H9 (cell line): ENCODE results near the gene SV2A. TPM values are rescaled to one million over a fixed set of nuclear protein-coding genes. Genes with fewer than 3 reads are reported as not detected.
A peak's percentile ranks its signal among the peaks of the same experiment; 100 is the strongest.

Experiments used
- DNase-seq: peaks from one replicate; pipeline ENCODE4 v3.0.0-alpha.2; 2017
- H2AFZ ChIP-seq: one replicate; pipeline ENCODE4 v1.6.1; 2013; ENCODE audit warnings: mild to moderate bottlenecking, low read length, control low read depth, moderate library complexity
- H2AK5ac ChIP-seq: 2 replicates; pipeline ENCODE4 v1.6.1; 2013; ENCODE audit warnings: low read length, control low read depth, mixed read lengths; ENCODE audit not compliant: insufficient read length
- H2BK120ac ChIP-seq: one replicate; pipeline ENCODE4 v1.6.1; 2013; ENCODE audit warnings: low read depth, mild to moderate bottlenecking, low read length, control low read depth, inconsistent platforms; ENCODE audit not compliant: poor library complexity, severe bottlenecking
- H2BK12ac ChIP-seq: 2 replicates; pipeline ENCODE4 v1.6.1; 2013; ENCODE audit warnings: low read length, control low read depth, mixed read lengths, low read depth; ENCODE audit not compliant: insufficient read length
- H2BK15ac ChIP-seq: 2 replicates; pipeline ENCODE4 v1.6.1; 2013; ENCODE audit warnings: low read depth, low read length, control low read depth
- H2BK20ac ChIP-seq: one replicate; pipeline ENCODE4 v1.6.1; 2013; ENCODE audit warnings: low read depth, mild to moderate bottlenecking, low read length, control low read depth, inconsistent platforms; ENCODE audit not compliant: poor library complexity, severe bottlenecking
- H2BK5ac ChIP-seq: 2 replicates; pipeline ENCODE4 v1.6.1; 2013; ENCODE audit warnings: low read length, control low read depth, mixed read lengths; ENCODE audit not compliant: insufficient read length
- H3K14ac ChIP-seq: 2 replicates; pipeline ENCODE4 v1.6.1; 2013; ENCODE audit warnings: low read length, control low read depth; ENCODE audit not compliant: insufficient read depth
- H3K18ac ChIP-seq: 2 replicates; pipeline ENCODE4 v1.6.1; 2013; ENCODE audit warnings: low read depth, mild to moderate bottlenecking, mixed read lengths, low read length, control low read depth; ENCODE audit not compliant: insufficient read length
- H3K23ac ChIP-seq: 2 replicates; pipeline ENCODE4 v1.6.1; 2013; ENCODE audit warnings: low read length, control low read depth, mixed read lengths, low read depth; ENCODE audit not compliant: insufficient read length
- H3K23me2 ChIP-seq: 2 replicates; pipeline ENCODE4 v1.6.1; 2013; ENCODE audit warnings: low read depth, mild to moderate bottlenecking, mixed read lengths, low read length, control low read depth; ENCODE audit not compliant: insufficient read length, poor library complexity, severe bottlenecking
- H3K27ac ChIP-seq: 2 replicates; pipeline ENCODE4 v1.5.1; 2013; ENCODE audit warnings: low read length, control low read depth, mixed read lengths, low read depth; ENCODE audit not compliant: insufficient read length
- H3K27me3 ChIP-seq: 2 replicates; pipeline ENCODE4 v1.6.1; 2013; ENCODE audit warnings: low read length, control low read depth, inconsistent platforms; ENCODE audit not compliant: insufficient read depth
- H3K4ac ChIP-seq: 2 replicates; pipeline ENCODE4 v1.6.1; 2013; ENCODE audit warnings: low read depth, mild to moderate bottlenecking, control low read depth, inconsistent platforms, low read length, moderate library complexity
- H3K4me1 ChIP-seq: 2 replicates; pipeline ENCODE4 v1.6.1; 2013; ENCODE audit warnings: low read length, control low read depth, inconsistent platforms; ENCODE audit not compliant: insufficient read depth
- H3K4me2 ChIP-seq: 2 replicates; pipeline ENCODE4 v1.6.1; 2013; ENCODE audit warnings: low read length, control low read depth, mixed read lengths; ENCODE audit not compliant: insufficient read length, insufficient read depth
- H3K56ac ChIP-seq: 2 replicates; pipeline ENCODE4 v1.6.1; 2013; ENCODE audit warnings: low read depth, mild to moderate bottlenecking, mixed read lengths, low read length, control low read depth; ENCODE audit not compliant: insufficient read length
- H3K79me1 ChIP-seq: 2 replicates; pipeline ENCODE4 v1.6.1; 2013; ENCODE audit warnings: low read depth, mild to moderate bottlenecking, moderate library complexity, low read length, control low read depth, inconsistent platforms; ENCODE audit not compliant: insufficient read depth, poor library complexity, severe bottlenecking
- H3K79me2 ChIP-seq: 2 replicates; pipeline ENCODE4 v1.6.1; 2013; ENCODE audit warnings: low read length, control low read depth, inconsistent platforms; ENCODE audit not compliant: insufficient read depth
- H3K9ac ChIP-seq: 2 replicates; pipeline ENCODE4 v1.6.1; 2013; ENCODE audit warnings: low read length, control low read depth, mixed read lengths; ENCODE audit not compliant: insufficient read length; ENCODE audit errors: extremely low read depth
- H3K9me3 ChIP-seq: one replicate; pipeline ENCODE4 v1.6.1; 2013; ENCODE audit warnings: low read depth, low read length, inconsistent platforms; ENCODE audit not compliant: control insufficient read depth
- H3T11ph ChIP-seq: one replicate; pipeline ENCODE4 v1.6.1; 2013; ENCODE audit warnings: mild to moderate bottlenecking, low read length, control low read depth, inconsistent platforms
- H4K20me1 ChIP-seq: one replicate; pipeline ENCODE4 v1.6.1; 2013; ENCODE audit not compliant: control insufficient read depth, insufficient read length, insufficient read depth
- H4K5ac ChIP-seq: 2 replicates; pipeline ENCODE4 v1.6.1; 2013; ENCODE audit warnings: low read depth, mild to moderate bottlenecking, mixed read lengths, low read length, control low read depth; ENCODE audit not compliant: insufficient read length
- H4K8ac ChIP-seq: replicated peaks from 2 replicates; pipeline ENCODE4 v1.6.1; 2013; ENCODE audit warnings: low read length, control low read depth, mixed read lengths, low read depth; ENCODE audit not compliant: insufficient read length
- H4K91ac ChIP-seq: 2 replicates; pipeline ENCODE4 v1.6.1; 2013; ENCODE audit warnings: low read depth, mild to moderate bottlenecking, moderate library complexity, mixed read lengths, low read length, control low read depth; ENCODE audit not compliant: insufficient read length
- H3K27ac Mint-ChIP-seq, 3 experiments: 2 replicates in 2 of 3; 3 replicates in 1 of 3; pipeline ENCODE4 v1.8.0; 2020 to 2021; ENCODE audit warnings: mixed read lengths in 3 of 3, mild to moderate bottlenecking in 1 of 3, moderate library complexity in 1 of 3
- H3K27me3 Mint-ChIP-seq: 2 replicates; pipeline ENCODE4 v1.8.0; 2021; ENCODE audit warnings: low read depth, mild to moderate bottlenecking, moderate library complexity, mixed read lengths
- H3K36me3 Mint-ChIP-seq, 3 experiments: 2 replicates in 2 of 3; 3 replicates in 1 of 3; pipeline ENCODE4 v1.8.0; 2020 to 2021; ENCODE audit warnings: low read depth in 3 of 3, mixed read lengths in 3 of 3; ENCODE audit not compliant: insufficient read depth in 1 of 3
- H3K4me1 Mint-ChIP-seq, 2 experiments: 2 replicates each; pipeline ENCODE4 v1.8.0; 2020; ENCODE audit warnings: mixed read lengths in 2 of 2
- H3K4me3 Mint-ChIP-seq, 2 experiments: 2 replicates in 1 of 2; 3 replicates in 1 of 2; pipeline ENCODE4 v1.8.0; 2020 to 2021; ENCODE audit warnings: mild to moderate bottlenecking in 2 of 2, mixed read lengths in 2 of 2, moderate library complexity in 1 of 2
- H3K9me3 Mint-ChIP-seq, 2 experiments: 2 replicates in 1 of 2; 3 replicates in 1 of 2; pipeline ENCODE4 v1.8.0; 2020; ENCODE audit warnings: mild to moderate bottlenecking in 2 of 2, mixed read lengths in 2 of 2, moderate library complexity in 1 of 2
- CTCF ChIP-seq: fragments of 200-600 bp; sonication (generic); conservative IDR thresholded peaks from 3 replicates; pipeline ENCODE4 v1.8.0; 2021; ENCODE audit warnings: antibody characterized with exemption, mild to moderate bottlenecking
- total RNA-seq: library from RNA; stranded (reverse); gene quantifications from 2 replicates; pipeline ENCODE4 v1.2.1, GENCODE V29; 2021

SV2A gene
- total RNA-seq, 1 experiment from 2014 or later = 42.4 TPM

GRCh38 chr1:149937759-149938158 is 20.1 kb upstream of the SV2A start:
- Histone ChIP-seq H3K18ac (no peak overlapping the region), H3K9me3 (no peaks in the 10 kb centered on the region), H3K79me2 (no peaks in the 10 kb centered on the region), H3K23ac (no peak overlapping the region), H3K14ac (no peak overlapping the region), H2BK20ac (no peak overlapping the region), H3K79me1 (no peaks in the 10 kb centered on the region), H2AK5ac (no peak overlapping the region), H2AFZ (no peak overlapping the region), H4K5ac (no peak overlapping the region), H3K4ac (no peak overlapping the region), H4K20me1 (no peaks in the 10 kb centered on the region), H2BK12ac (peak overlapping the region; percentile 78), H2BK5ac (no peak overlapping the region), H4K8ac (no peak overlapping the region), H3K27ac (no peak overlapping the region), H3K56ac (no peak overlapping the region), H4K91ac (no peak overlapping the region), H3K27me3 (no peaks in the 10 kb centered on the region), H3T11ph (no peak overlapping the region), H3K4me2 (peak overlapping the region; percentile 80), H2BK15ac (no peak overlapping the region), H2BK120ac (no peak overlapping the region), H3K9ac (no peak overlapping the region), H3K23me2 (peaks cover 14% of the 10 kb centered on the region), H3K4me1 (peaks cover 20% of the 10 kb centered on the region; the same call in 1 of the 2 replicates)
- no peaks in the 10 kb centered on the region for H3K9me3 Mint-ChIP-seq
- H3K27me3 Mint-ChIP-seq = no peaks in the 10 kb centered on the region
- no peak for DNase-seq
- no peaks in the 10 kb centered on the region; a peak in 2 of 7 replicates for H3K36me3 Mint-ChIP-seq
- H3K4me3 Mint-ChIP-seq = peak overlapping the region; percentile 70 to 76; a peak in 3 of 5 replicates
- H3K27ac Mint-ChIP-seq = peak overlapping the region in 2 of 3 experiments; percentile 22 to 72; a peak in 1 of 7 replicates
- no peak for TF ChIP-seq CTCF
- peaks cover 49 to 57% of the 10 kb centered on the region in 2 experiments for H3K4me1 Mint-ChIP-seq
